Naive B cell (primary cell): ENCODE data around the gene MSH5. TPM values are rescaled to one million over a fixed set of nuclear protein-coding genes. Genes with fewer than 3 reads are reported as not detected.

ENCODE experiments used
- ATAC-seq, 2 donors: fragments of 150-1000 bp; cut with Tn5 transposase; 2 replicates each; pipeline ENCODE4 v1.10.0; 2021; ENCODE audit warnings: low read depth in 2 of 2, mild to moderate bottlenecking in 2 of 2, moderate library complexity in 2 of 2
- DNase-seq: peaks from one replicate; pipeline ENCODE4 v3.0.0; 2022
- H3K27ac Mint-ChIP-seq, 6 donors: one replicate each; pipeline ENCODE4 v1.8.0; 2020 to 2022; ENCODE audit warnings: mild to moderate bottlenecking in 6 of 6, mixed read lengths in 6 of 6, moderate library complexity in 5 of 6, inconsistent platforms in 2 of 6
- H3K27me3 Mint-ChIP-seq, 3 donors: one replicate each; pipeline ENCODE4 v1.8.0; 2021 to 2022; ENCODE audit warnings: mixed read lengths in 3 of 3, mild to moderate bottlenecking in 1 of 3
- H3K36me3 Mint-ChIP-seq, 2 donors: one replicate each; pipeline ENCODE4 v1.8.0; 2020 to 2022; ENCODE audit warnings: mixed read lengths in 2 of 2, inconsistent platforms in 1 of 2, mild to moderate bottlenecking in 1 of 2
- H3K4me1 Mint-ChIP-seq, 3 donors: one replicate each; pipeline ENCODE4 v1.8.0; 2020 to 2022; ENCODE audit warnings: mixed read lengths in 3 of 3, inconsistent platforms in 1 of 3, mild to moderate bottlenecking in 1 of 3, moderate library complexity in 1 of 3
- H3K4me3 Mint-ChIP-seq, 8 donors: one replicate each; pipeline ENCODE4 v1.8.0; 2020 to 2022; ENCODE audit warnings: mild to moderate bottlenecking in 8 of 8, mixed read lengths in 8 of 8, moderate library complexity in 8 of 8, inconsistent platforms in 2 of 8
- H3K9me3 Mint-ChIP-seq, 7 donors: one replicate each; pipeline ENCODE4 v1.8.0; 2020 to 2022; ENCODE audit warnings: mixed read lengths in 7 of 7, mild to moderate bottlenecking in 5 of 7, inconsistent platforms in 2 of 7, moderate library complexity in 1 of 7
- polyA plus RNA-seq, 6 donors: library from polyadenylated mRNA; unstranded; fragments of 300-500 nt; fragmentation: Illumina TruSeq; gene quantifications; one replicate each; pipeline ENCODE4 v1.2.3, GENCODE V29; 2021; ENCODE audit warnings: low read depth in 6 of 6

Gene MSH5
- polyA plus RNA-seq, 6 donors from 2014 or later: 1.9 to 9.3 (median 2.6) TPM; not detected in 1

DNA sequence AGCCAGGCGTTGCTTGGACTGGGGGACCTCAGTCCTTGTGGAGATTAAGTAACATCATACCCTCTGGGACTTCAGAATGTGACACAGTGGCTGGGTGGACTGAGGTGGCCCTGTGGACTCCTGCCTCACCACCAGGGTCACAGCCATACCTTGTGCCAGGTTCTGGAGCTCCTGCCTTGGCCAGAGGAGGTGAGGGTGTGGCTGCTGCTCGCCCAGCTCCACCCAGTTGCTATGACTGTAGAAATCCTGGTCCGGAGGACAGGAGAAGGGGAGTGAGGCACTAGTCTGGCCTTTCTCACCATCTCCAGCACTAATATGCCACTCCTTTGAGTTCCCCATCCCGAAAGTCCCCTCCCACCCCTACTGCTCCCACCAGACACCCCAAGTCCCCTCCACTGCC is 35.4 kb downstream of the MSH5 start:
- Mint-ChIP-seq H3K4me1 (peaks cover 19 to 22% (median 21%) of the 10 kb centered on the region in 3 donors), H3K4me3 (no peak overlapping the region), H3K36me3 (no peaks in the 10 kb centered on the region), H3K9me3 (no peaks in the 10 kb centered on the region), H3K27ac (peak overlapping the region in 1 of 6 donors; percentile 47), H3K27me3 (no peaks in the 10 kb centered on the region)
- ATAC-seq (no peak), DNase-seq (no peak)

DNA sequence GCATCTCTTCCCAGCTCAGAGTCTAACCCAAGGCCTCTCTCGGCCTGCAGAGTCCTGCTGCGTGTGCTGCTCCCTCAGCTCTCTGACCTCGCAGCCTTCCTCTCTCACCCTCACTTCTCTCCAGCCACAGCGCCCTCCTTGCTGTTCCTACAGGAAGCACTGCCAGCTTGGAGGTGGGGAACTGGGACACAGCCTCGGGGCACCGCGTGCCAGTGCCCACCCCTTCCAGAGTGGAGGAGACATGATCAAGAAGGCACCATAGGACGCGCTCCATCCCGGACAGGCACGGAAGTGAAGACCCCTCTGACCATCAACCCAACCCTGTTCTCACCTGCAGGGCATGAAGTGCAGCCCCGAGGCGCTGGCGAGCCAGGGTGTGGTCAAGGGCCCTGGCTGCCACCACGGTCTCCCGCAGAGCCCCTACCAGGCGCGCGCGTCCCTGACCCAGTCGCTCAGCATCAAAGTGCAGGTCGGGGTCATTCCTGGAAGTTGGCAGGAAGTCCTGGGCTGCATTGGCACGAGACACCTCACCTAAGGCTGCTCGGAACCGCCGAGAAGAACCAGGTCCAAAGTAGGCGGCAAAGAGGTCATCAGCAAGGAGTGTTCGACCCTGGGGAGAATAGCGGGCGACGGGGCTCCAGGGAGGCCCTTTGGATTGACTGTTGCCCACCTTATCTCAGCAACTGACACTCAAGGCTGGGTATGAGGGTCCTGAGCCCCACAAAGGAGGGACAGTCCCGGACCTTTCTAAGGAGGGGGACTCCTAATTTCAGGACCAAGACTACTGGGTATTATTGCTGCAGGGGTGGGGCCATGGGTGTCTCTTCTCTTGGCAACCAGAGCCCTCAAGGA is 36.1 kb downstream of the MSH5 start:
- H3K36me3 Mint-ChIP-seq: no peaks in the 10 kb centered on the region
- no peaks in the 10 kb centered on the region for H3K27me3 Mint-ChIP-seq
- H3K4me1 Mint-ChIP-seq: peaks cover 19 to 22% (median 21%) of the 10 kb centered on the region in 3 donors
- H3K9me3 Mint-ChIP-seq: no peaks in the 10 kb centered on the region
- H3K27ac Mint-ChIP-seq: peak overlapping the region in 5 of 6 donors; percentile 35 to 94 (median 68)
- no peak for ATAC-seq
- no peak for DNase-seq
- peak overlapping the region in 2 of 8 donors; percentile 54 to 60 for H3K4me3 Mint-ChIP-seq

DNA sequence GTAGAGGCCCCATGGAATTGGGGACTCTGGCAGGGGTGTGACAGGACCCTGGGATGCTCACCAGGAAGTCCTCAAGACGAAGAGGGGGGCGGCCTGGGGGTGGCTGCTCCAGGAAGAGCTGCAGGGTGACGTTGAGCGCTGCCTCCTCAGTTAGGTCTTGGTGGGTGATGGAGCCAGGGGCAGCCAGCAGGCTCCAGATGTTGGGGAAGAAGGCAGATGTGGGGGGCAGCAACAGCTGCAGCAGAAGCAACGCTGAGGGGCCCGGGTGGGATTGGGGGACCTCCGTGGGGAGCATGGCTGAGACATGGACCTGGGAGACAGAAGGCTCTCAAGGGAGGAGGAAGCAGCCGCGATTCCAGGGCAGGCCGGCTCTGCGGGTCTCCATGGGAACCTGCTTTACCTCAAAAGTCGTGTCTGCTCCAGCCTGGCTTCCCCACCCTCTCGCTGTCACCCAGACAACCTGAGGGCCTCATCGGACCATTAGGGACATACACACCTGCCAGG is 36.7 kb downstream of the MSH5 start:
- ATAC-seq (peak in 1 of 2 donors; percentile 17), DNase-seq (no peak)
- H3K36me3 Mint-ChIP-seq: no peaks in the 10 kb centered on the region
- H3K27ac Mint-ChIP-seq: peak overlapping the region in 5 of 6 donors; percentile 35 to 94 (median 68)
- H3K4me3 Mint-ChIP-seq: peak overlapping the region in 3 of 8 donors; percentile 21 to 60 (median 54)
- H3K4me1 Mint-ChIP-seq: peaks cover 19 to 22% (median 21%) of the 10 kb centered on the region in 3 donors
- H3K27me3 Mint-ChIP-seq: no peaks in the 10 kb centered on the region
- H3K9me3 Mint-ChIP-seq: no peaks in the 10 kb centered on the region

DNA sequence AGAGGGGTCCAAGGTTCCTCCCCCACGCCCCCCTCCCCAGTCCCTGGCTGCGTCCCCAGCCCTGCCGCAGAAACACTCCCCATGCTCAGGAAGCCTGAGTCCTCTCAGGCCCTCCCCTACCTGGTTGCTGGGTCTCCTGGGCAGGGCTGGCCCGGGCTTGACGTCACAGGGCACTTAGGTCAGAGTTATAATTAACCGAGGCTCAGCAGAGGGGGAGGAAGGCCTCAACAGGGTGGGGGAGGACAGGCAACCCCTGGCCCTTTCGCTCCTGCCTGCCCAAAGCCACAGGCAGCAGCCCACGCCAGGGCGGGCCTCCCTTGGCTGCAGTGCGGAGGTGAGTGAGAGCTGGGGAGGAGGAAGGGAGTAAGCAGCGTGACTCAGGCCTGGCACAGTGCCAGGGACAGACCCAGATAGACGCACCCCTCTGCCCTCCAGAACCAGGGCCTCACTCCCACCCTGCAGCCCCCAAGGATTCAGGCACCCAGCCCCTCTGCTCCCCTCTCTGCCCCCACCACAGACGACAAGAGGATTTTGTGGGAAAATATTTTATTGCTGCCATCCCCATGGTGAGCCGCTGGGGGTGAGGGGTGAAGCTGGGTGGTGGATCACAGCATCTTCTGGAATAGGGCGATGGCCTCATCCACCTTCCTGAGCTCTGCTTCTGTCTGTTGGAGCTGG is 37.3 kb downstream of the MSH5 start, which contains the start of gene VWA7:
VWA7 (minus strand) TSS at position 340 of the 678 bp plus-strand sequence. CDS start 549 bp downstream, outside the sequence.
- peaks cover 19 to 25% (median 21%) of the 10 kb centered on the region in 3 donors for H3K4me1 Mint-ChIP-seq

DNA sequence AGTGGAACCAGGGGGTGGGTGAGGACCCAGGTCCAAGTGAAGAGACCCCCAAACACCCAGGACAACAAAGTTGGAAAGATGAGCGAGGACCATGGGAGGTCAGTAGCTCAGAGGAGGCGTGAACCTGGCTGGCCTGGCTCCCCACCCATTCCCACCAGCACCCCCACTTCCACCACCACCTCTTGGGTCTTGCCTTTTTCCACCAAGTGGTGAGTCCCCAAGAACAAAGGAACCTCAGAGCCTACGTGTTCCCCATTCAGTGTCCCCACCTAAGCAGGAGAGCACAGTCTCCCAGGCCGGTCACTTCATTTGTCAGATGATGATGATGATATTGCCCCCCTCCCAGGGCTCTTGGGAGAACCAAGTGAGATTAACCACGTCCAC is 37.9 kb downstream of the MSH5 start:
- no peak for DNase-seq
- Mint-ChIP-seq H3K36me3 (no peaks in the 10 kb centered on the region), H3K9me3 (no peaks in the 10 kb centered on the region), H3K4me3 (peak overlapping the region in 1 of 8 donors; percentile 34), H3K27ac (peak overlapping the region in 4 of 6 donors; percentile 74 to 88 (median 78)), H3K27me3 (no peaks in the 10 kb centered on the region), H3K4me1 (peaks cover 19 to 24% (median 22%) of the 10 kb centered on the region in 3 donors)
- no peak for ATAC-seq

More for the DNA sequence above, 37.3 kb downstream of the MSH5 start, which contains the start of gene VWA7:
- ATAC-seq (peak; percentile 92 to 94), DNase-seq (peak; percentile 69)
- H3K36me3 Mint-ChIP-seq: no peaks in the 10 kb centered on the region
- H3K9me3 Mint-ChIP-seq: no peaks in the 10 kb centered on the region
- H3K27ac Mint-ChIP-seq: peak within 1 kb of the TSS; percentile 74 to 97 (median 80)
- peak within 1 kb of the TSS in 4 of 8 donors; percentile 34 to 60 (median 50) for H3K4me3 Mint-ChIP-seq
- H3K27me3 Mint-ChIP-seq: no peaks in the 10 kb centered on the region

DNA sequence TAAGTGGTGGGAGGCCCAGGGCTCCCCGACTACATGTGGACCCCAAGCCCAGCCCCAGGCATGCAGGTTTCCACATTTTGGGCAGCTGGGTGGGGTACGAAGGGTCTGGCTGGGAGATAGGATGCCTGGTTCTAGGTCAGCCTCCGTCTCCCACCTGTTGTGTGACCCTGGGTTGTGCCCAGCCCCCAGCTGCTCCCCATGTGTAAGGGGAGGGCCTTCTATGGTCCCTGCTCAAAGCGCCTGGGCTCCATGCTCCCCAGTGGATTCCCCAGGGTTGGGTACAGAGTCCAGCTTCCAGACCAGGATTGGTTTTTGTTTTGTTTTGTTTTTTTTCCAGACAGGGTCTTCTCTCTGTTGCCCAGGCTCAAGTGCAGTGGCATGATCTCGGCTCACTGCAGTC is 38.4 kb downstream of the MSH5 start:
- DNase-seq (no peak), ATAC-seq (no peak)
- Mint-ChIP-seq H3K4me1 (peaks cover 19 to 25% (median 21%) of the 10 kb centered on the region in 3 donors), H3K4me3 (peak overlapping the region in 1 of 8 donors; percentile 25), H3K27me3 (no peaks in the 10 kb centered on the region), H3K36me3 (no peaks in the 10 kb centered on the region), H3K9me3 (no peaks in the 10 kb centered on the region), H3K27ac (peak overlapping the region in 2 of 6 donors; percentile 69 to 88)

DNA sequence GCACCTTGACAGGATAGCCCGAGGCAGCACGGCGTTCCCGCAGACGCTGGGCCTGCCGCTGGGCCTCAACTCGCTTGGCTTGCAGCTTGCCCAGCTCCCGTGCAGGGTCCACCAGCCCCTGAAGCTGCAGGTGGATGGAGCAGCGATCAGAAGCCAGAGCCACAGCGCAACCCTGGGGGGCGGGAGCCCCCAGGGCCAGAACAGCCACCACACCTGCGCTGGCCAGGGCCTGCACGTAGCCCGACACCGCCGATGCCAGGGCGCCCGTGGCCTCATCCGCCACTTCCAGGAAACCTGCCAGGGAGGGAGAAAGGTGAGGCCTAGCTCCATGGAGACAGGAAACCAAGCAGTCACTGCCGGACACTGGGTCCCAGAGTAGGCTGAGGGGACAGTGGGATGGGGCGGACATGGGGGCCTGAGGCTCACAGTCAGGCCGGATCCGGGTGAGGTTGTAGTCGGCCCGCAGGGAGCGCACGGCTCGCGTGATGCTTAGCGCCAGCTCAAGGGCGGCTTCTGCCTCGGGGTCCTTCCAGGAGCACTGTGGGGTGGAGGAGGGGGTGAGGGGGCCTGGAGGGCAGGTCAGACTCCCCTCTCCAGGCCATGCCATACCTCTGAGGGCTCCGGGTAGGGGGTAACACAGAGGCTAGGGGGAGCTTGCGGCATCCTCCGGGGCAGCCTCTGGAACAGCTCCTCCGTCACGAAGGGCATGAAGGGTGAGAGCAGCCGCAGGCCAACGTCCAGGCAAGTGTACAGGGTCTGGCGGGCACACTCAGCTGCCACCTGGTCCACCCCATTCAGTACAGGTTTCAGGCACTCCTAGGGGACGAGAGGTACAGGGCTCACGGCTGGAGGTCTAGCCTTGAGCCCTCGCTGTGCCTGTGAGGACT is 39.4 kb downstream of the MSH5 start:
- Mint-ChIP-seq H3K4me1 (peaks cover 22 to 25% (median 25%) of the 10 kb centered on the region in 3 donors), H3K27me3 (no peaks in the 10 kb centered on the region), H3K9me3 (no peaks in the 10 kb centered on the region), H3K4me3 (no peak overlapping the region), H3K27ac (no peak overlapping the region), H3K36me3 (peaks cover 0 to 4% of the 10 kb centered on the region in 2 donors)
- no peak for DNase-seq
- ATAC-seq: no peak

DNA sequence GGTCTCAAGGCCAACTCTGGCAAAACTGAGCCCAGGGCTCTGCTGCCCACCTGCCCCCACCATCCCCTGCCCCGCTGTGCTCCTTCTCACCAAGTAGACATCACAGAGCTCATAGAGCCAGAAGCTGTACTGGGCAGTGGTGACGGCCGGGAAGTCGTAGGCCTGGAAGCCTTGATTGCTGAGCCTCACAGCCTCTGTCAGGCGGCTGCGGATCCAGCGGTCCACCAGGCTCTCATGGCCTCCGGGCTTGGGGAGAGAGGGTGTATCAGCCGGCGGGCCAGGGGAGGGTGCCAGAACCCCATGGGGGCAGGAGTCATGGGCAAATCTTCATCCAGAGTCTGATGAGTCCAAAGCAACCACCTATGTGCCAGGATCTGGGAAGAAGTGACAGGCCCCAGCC is 40.1 kb downstream of the MSH5 start:
- Mint-ChIP-seq H3K27ac (peak overlapping the region in 1 of 6 donors; percentile 58), H3K4me3 (no peak overlapping the region), H3K27me3 (no peaks in the 10 kb centered on the region), H3K36me3 (peaks cover 0 to 11% of the 10 kb centered on the region in 2 donors), H3K4me1 (peaks cover 25 to 29% (median 29%) of the 10 kb centered on the region in 3 donors), H3K9me3 (no peaks in the 10 kb centered on the region)
- ATAC-seq: no peak
- DNase-seq: no peak

DNA sequence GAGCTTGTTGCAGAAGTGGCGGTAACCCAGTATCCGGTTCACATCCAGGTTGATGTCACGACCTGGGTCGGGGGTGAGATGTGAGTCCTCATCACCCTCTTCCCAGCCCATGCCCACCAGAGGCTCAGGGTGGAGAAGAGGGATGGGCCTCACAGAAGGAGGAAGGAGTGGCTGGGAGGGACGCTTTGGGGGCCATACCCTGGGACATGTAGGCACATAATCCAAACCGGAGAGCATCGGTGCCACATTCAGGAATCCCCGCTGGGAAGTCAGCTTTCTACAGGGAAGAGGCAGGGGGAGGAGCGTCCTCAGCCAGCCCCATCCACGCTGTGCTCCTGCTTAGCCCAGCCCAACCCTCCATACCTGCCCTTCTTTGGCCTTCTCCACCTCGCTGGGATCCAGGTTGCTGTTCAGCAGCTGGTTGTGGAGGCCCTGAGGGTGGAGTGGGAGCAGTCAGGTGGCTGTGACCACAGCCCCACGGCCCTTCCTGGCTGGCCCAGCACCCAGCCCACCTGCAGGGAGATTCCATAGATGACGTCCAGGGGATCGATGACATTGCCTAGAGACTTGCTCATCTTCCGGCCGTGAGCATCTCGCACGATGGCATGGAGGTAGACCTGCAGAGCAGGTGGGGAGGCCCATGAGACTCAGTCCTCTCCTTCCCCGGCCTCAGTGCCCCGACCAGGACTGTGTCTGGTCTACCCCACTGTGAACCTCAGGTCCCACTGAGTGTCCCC is 40.9 kb downstream of the MSH5 start:
- no peaks in the 10 kb centered on the region for H3K9me3 Mint-ChIP-seq

DNA sequence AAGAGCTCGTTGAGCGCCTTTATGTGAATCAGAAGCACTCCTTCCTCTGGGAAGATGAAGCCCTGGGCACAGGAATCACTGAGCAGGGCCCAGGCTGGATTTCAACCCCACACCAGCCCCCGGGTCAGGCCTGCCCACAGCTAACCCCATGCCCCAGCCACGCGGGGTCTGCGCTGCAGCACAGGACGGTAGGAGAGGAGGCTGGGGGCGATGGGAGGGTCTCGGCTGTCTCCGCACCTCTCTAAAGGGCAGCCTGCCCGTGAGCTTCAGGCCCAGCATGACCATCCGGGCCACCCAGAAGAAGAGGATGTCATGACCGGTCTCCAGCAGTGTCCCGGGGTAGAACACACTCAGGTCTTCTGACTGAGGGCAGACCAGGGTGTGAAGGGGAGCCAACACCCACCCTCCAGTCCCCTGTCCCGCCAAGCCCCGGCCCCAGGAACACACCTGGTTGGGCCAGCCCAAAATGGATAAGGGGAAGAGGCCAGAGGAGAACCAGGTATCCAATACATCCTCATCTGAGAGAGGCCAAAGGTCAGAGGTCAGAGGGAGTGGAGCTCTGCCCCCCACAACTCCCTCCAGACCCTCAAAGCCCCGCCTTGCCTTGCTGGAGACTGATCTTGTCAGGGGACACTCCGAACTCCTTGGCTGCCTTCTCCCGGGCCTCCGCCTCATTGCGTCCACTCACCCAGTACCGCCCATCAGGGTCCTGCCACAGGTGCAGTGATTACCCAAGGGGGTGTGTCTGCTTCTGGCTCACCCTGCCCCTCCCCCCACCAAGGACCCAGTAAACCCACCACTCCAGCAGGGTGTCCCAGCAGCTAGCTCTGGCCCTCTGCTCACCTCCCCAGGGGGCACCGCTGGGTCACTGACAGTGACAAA is 41.7 kb downstream of the MSH5 start:
- peak overlapping the region in 1 of 6 donors; percentile 18 for H3K27ac Mint-ChIP-seq
- peaks cover 18 to 26% (median 24%) of the 10 kb centered on the region in 3 donors for H3K4me1 Mint-ChIP-seq
- no peaks in the 10 kb centered on the region for H3K27me3 Mint-ChIP-seq
- ATAC-seq (no peak), DNase-seq (no peak)
- peaks cover 0 to 12% of the 10 kb centered on the region in 2 donors for H3K36me3 Mint-ChIP-seq
- H3K9me3 Mint-ChIP-seq: no peaks in the 10 kb centered on the region
- no peak overlapping the region for H3K4me3 Mint-ChIP-seq

More for the DNA sequence above, 40.9 kb downstream of the MSH5 start:
- Mint-ChIP-seq H3K27ac (peak overlapping the region in 1 of 6 donors; percentile 65), H3K27me3 (no peaks in the 10 kb centered on the region), H3K4me1 (peaks cover 22 to 29% (median 26%) of the 10 kb centered on the region in 3 donors), H3K4me3 (no peak overlapping the region), H3K36me3 (peaks cover 0 to 12% of the 10 kb centered on the region in 2 donors)
- ATAC-seq (no peak), DNase-seq (no peak)

DNA sequence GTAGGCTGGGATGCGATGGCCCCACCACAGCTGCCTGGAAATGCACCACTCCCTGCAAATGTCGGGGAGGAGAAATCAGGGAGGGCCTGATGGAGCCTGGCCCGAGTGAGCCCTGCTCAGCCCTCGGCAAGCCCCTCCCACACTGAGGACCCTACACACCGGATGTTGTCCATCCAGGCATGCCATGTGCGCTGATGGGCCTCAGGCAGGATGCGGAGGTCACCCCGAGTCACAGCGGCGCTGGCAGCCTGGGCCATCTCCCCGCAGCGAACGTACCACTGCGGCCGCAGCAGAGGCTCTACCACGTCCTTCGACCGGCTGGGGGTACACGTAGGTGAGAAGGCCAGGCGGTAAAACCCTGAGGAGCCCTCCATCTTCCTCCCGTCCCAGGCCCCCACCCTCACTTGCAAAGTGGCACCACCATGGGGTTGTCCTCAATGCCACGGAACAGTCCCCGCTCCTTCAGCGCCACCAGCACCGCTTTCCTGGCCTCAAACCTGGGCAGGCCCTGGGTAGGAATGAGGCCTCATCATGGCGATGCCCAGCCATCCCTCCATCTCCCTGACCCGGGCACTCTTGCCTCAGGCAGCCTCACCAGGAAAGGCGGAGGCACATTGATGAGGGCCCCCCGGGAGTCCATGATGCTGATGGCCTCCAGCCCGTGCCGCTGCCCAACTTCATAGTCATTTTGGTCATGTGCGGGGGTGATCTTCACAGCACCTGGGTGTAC is 42.5 kb downstream of the MSH5 start:
- no peak for ATAC-seq
- H3K27ac Mint-ChIP-seq: no peak overlapping the region
- H3K36me3 Mint-ChIP-seq: peaks cover 0 to 12% of the 10 kb centered on the region in 2 donors
- H3K4me3 Mint-ChIP-seq: no peak overlapping the region
- no peaks in the 10 kb centered on the region for H3K9me3 Mint-ChIP-seq
- no peak for DNase-seq
- H3K27me3 Mint-ChIP-seq: no peaks in the 10 kb centered on the region
- H3K4me1 Mint-ChIP-seq: peaks cover 11 to 19% (median 16%) of the 10 kb centered on the region in 3 donors
